ENCODE measurements around the gene ZBTB2. TPM values are rescaled to one million over a fixed set of nuclear protein-coding genes. Genes with fewer than 3 reads are reported as not detected.
"Not testable (repeated sequence)": the region's sequence is repeated elsewhere in the genome, so short reads cannot be mapped to it uniquely, and the experiment has no call there.

The ZBTB2 gene
- total RNA-seq, 1 experiment from 2014 or later = 8.9 TPM

DNA sequence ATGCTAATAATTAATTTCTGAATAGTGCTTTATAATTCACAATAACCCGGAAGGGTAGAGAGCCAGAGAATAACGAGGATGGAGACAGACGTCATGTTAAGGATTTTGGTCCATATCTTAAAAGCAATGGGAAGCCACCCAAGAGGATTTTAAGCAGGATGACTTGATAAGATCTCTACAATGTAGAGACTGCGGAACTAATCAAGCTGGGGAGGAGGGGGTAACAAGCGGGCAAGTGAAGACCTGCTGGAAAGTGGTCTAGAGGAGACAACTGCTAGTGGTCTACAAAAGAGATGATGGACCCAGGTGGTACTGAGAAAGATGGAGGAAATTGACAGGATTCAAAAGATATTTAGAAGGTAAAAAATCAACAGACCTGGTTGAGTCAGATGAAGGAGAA lies 7.2 kb downstream of the ZBTB2 start:
- Histone ChIP-seq H3K36me3 (ENCODE audit: low read depth) (peaks cover 4% of the 10 kb centered on the region), H4K20me1 (ENCODE audit: insufficient read depth) (no peaks in the 10 kb centered on the region), H3K9me3 (ENCODE audit: insufficient read depth, low read depth) (no peaks in the 10 kb centered on the region), H3K9me2 (ENCODE audit: insufficient read depth) (no peaks in the 10 kb centered on the region), H3K4me2 (no peak overlapping the region), H3K27ac (no peak overlapping the region), H3K79me2 (ENCODE audit: low read depth) (peaks cover 97% of the 10 kb centered on the region), H3K27me3 (ENCODE audit: insufficient read depth, low read depth) (no peaks in the 10 kb centered on the region), H2AFZ (no peak overlapping the region), H3F3A (ENCODE audit: insufficient read depth, low read depth) (peaks cover 13% of the 10 kb centered on the region), H3K4me1 (replicated peaks; ENCODE audit: insufficient read depth) (peaks cover 18% of the 10 kb centered on the region), H3K4me3 (no peak overlapping the region)
- ChIA-PET POLR2A (ENCODE audit: unreplicated experiment) (no interaction called here), CTCF (no interaction called here)
- DNase-seq = no peak
- intact Hi-C loops (cut with micrococcal nuclease; ENCODE audit: unreplicated experiment) = no loop called here
- no TSS peak for BruUV-seq (replicated peaks)
- TF ChIP-seq EZH2 (IDR thresholded peaks at IDR 0.05; ENCODE audit: low read depth) = no peak
- TF ChIP-seq, protein P1, sequence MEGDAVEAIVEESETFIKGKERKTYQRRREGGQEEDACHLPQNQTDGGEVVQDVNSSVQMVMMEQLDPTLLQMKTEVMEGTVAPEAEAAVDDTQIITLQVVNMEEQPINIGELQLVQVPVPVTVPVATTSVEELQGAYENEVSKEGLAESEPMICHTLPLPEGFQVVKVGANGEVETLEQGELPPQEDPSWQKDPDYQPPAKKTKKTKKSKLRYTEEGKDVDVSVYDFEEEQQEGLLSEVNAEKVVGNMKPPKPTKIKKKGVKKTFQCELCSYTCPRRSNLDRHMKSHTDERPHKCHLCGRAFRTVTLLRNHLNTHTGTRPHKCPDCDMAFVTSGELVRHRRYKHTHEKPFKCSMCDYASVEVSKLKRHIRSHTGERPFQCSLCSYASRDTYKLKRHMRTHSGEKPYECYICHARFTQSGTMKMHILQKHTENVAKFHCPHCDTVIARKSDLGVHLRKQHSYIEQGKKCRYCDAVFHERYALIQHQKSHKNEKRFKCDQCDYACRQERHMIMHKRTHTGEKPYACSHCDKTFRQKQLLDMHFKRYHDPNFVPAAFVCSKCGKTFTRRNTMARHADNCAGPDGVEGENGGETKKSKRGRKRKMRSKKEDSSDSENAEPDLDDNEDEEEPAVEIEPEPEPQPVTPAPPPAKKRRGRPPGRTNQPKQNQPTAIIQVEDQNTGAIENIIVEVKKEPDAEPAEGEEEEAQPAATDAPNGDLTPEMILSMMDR (conservative IDR thresholded peaks at IDR 0.05) = no peak

DNA sequence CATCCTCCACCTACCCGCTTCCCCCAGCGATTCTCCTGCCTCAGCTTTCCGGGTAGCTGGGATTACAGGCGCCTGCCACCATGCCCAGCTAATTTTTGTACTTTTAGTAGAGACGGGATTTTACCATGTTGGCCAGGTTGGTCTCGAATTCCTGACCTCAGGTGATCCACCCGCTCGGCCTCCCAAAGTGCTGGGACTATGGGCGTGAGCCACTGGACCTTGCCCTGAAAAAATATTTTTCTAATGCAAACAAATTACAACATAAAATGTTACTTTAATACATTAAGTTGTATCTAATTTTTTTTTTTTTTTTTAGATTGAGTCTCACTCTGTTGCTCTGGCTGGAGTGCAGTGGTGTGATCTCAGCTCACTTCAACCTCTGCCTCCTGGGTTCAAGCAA lies 8.7 kb downstream of the ZBTB2 start:
- H3K4me2 ChIP-seq; H2AFZ ChIP-seq; H4K20me1 ChIP-seq (ENCODE audit: insufficient read depth); H3K27ac ChIP-seq; H3K36me3 ChIP-seq (ENCODE audit: low read depth); H3K27me3 ChIP-seq (ENCODE audit: insufficient read depth, low read depth); POLR2A ChIA-PET (ENCODE audit: unreplicated experiment); H3K9me3 ChIP-seq (ENCODE audit: insufficient read depth, low read depth); DNase-seq; H3K4me1 ChIP-seq (replicated peaks; ENCODE audit: insufficient read depth); H3K9me2 ChIP-seq (ENCODE audit: insufficient read depth); H3K4me3 ChIP-seq; intact Hi-C loops (cut with micrococcal nuclease; ENCODE audit: unreplicated experiment); H3F3A ChIP-seq (ENCODE audit: insufficient read depth, low read depth); CTCF ChIA-PET; BruUV-seq (replicated peaks): not testable (repeated sequence)
- H3K79me2 ChIP-seq (ENCODE audit: low read depth) = peaks cover 97% of the 10 kb centered on the region

DNA sequence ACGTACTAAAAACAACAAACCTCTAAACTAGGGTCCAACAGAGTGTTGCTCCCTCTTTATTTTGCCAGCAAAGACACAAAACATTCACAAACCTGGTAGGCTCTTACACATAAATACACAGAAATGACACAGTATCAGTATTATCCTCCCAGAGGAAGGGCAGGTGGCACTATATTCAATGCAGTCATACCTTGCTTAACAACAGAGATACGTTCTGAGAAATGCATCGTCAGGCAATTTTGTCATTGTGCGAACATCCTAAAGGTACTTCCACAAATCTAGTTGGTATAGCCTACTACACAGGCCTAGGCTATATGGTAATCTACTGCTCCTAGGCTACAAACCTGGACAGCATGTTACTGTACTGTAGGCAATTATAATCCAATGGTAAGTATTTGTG lies 9.6 kb downstream of the ZBTB2 start:
- TF ChIP-seq, protein P1 (conservative IDR thresholded peaks at IDR 0.05) = no peak
- no peak for TF ChIP-seq EZH2 (IDR thresholded peaks at IDR 0.05; ENCODE audit: low read depth)
- Histone ChIP-seq H3K9me2 (ENCODE audit: insufficient read depth) (no peaks in the 10 kb centered on the region), H3K4me3 (no peak overlapping the region), H4K20me1 (ENCODE audit: insufficient read depth) (no peaks in the 10 kb centered on the region), H3K9me3 (ENCODE audit: insufficient read depth, low read depth) (no peaks in the 10 kb centered on the region), H3K4me1 (replicated peaks; ENCODE audit: insufficient read depth) (0 out of 2 replicates have a peak, but pooled peaks cover 4% of the 10 kb centered on the region), H3K27ac (no peak overlapping the region), H2AFZ (no peak overlapping the region), H3K27me3 (ENCODE audit: insufficient read depth, low read depth) (no peaks in the 10 kb centered on the region), H3K4me2 (no peak overlapping the region), H3K79me2 (ENCODE audit: low read depth) (peaks cover 96% of the 10 kb centered on the region), H3K36me3 (ENCODE audit: low read depth) (no peaks in the 10 kb centered on the region), H3F3A (ENCODE audit: insufficient read depth, low read depth) (no peaks in the 10 kb centered on the region; the same call in none of the 2 replicates)
- CTCF ChIA-PET = no interaction called here
- no peak for DNase-seq
- no TSS peak for BruUV-seq (replicated peaks)
- POLR2A ChIA-PET (ENCODE audit: unreplicated experiment) = no interaction called here
- intact Hi-C loops (cut with micrococcal nuclease; ENCODE audit: unreplicated experiment) = no loop called here

DNA sequence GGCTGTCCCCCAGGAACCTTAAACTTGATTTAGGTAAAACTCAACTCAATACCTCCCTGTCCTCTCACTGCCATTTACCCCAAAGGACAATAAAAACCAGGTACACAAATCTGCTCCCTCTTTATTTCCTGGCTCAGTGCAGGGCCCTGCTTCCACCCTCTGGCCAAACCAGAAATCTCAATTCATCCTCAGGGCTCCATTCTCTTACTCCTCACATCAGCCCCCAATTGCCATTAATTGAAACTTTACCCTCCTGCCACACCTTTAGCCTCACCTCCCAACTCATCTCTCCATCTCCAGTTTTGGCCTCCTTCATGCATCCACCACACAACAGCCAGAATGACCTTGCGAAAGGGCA lies 10.5 kb downstream of the ZBTB2 start:
- peaks cover 13% of the 10 kb centered on the region for H3K4me1 ChIP-seq (replicated peaks; ENCODE audit: insufficient read depth)
- H3K4me3 ChIP-seq = no peak overlapping the region
- no peak for DNase-seq
- no peaks in the 10 kb centered on the region for H3K9me2 ChIP-seq (ENCODE audit: insufficient read depth)
- ChIA-PET POLR2A (ENCODE audit: unreplicated experiment) (no interaction called here), CTCF (no interaction called here)
- intact Hi-C loops (cut with micrococcal nuclease; ENCODE audit: unreplicated experiment) = no loop called here
- H3F3A ChIP-seq (ENCODE audit: insufficient read depth, low read depth) = peaks cover 6% of the 10 kb centered on the region
- no peak overlapping the region for H3K4me2 ChIP-seq
- peaks cover 96% of the 10 kb centered on the region for H3K79me2 ChIP-seq (ENCODE audit: low read depth)
- no peaks in the 10 kb centered on the region for H3K9me3 ChIP-seq (ENCODE audit: insufficient read depth, low read depth)
- no peaks in the 10 kb centered on the region for H4K20me1 ChIP-seq (ENCODE audit: insufficient read depth)
- no peak for TF ChIP-seq EZH2 (IDR thresholded peaks at IDR 0.05; ENCODE audit: low read depth)
- TF ChIP-seq, protein P1 (conservative IDR thresholded peaks at IDR 0.05) = no peak
- no peak overlapping the region for H2AFZ ChIP-seq
- no TSS peak for BruUV-seq (replicated peaks)
- no peaks in the 10 kb centered on the region for H3K36me3 ChIP-seq (ENCODE audit: low read depth)
- H3K27ac ChIP-seq = no peak overlapping the region
- H3K27me3 ChIP-seq (ENCODE audit: insufficient read depth, low read depth) = no peaks in the 10 kb centered on the region

All from PC-9 (cell line).